ENCODE data around the gene PSMG4.

DNA sequence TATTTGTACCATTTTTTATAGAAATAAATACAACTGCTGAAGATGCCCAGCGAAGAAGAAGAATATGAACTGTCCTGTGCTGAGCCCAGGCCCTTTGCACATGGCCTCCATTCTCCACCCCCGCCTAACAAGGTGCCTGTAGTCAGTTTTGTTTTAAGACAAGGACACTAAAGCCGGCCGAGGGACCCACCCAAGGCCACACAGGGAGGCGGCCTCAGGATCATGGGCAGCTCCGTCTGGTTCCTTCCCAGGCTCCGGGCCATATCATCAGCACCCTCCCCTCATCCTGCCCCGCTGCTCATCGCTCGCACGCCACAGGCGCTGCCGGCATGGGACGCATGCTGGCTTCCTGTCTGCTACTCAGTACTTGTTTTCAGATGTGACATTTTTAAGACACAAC lies 21.3 kb downstream of the PSMG4 start:
- TF ChIP-seq, protein P1, sequence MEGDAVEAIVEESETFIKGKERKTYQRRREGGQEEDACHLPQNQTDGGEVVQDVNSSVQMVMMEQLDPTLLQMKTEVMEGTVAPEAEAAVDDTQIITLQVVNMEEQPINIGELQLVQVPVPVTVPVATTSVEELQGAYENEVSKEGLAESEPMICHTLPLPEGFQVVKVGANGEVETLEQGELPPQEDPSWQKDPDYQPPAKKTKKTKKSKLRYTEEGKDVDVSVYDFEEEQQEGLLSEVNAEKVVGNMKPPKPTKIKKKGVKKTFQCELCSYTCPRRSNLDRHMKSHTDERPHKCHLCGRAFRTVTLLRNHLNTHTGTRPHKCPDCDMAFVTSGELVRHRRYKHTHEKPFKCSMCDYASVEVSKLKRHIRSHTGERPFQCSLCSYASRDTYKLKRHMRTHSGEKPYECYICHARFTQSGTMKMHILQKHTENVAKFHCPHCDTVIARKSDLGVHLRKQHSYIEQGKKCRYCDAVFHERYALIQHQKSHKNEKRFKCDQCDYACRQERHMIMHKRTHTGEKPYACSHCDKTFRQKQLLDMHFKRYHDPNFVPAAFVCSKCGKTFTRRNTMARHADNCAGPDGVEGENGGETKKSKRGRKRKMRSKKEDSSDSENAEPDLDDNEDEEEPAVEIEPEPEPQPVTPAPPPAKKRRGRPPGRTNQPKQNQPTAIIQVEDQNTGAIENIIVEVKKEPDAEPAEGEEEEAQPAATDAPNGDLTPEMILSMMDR (IDR thresholded peaks at IDR 0.05; ENCODE audit: low read length): no peak
- TF ChIP-seq EZH2 (optimal IDR thresholded peaks at IDR 0.05; ENCODE audit: low read depth, low read length) (no peak), EZH2phosphoT487 (IDR thresholded peaks at IDR 0.05; ENCODE audit: low read length) (no peak)

All from MM.1S (cell line).